Panc1 (cell line): ENCODE measurements around the gene HMOX1. TPM values are rescaled to one million over a fixed set of nuclear protein-coding genes. Genes with fewer than 3 reads are reported as not detected.

ENCODE experiments used
- ATAC-seq: fragments of 200-7000 bp; cut with Tn5 transposase; 2 replicates; pipeline ENCODE4 v1.9.1; 2020; ENCODE audit warnings: mild to moderate bottlenecking, moderate library complexity
- BruUV-seq: library from RNA; stranded (reverse); fragments of 400-500 nt; replicated peaks from 2 replicates; lab custom pipeline; 2021; lab: Mats Ljungman, UMichigan
- CTCF ChIA-PET: fragments of 300-600 bp; sonication (Branson Sonifier 250); formaldehyde crosslinking; loops from one replicate; lab custom pipeline; 2022; ENCODE audit warnings: antibody characterized with exemption; lab: Charles Lee
- POLR2A ChIA-PET: fragments of 300-600 bp; sonication (Branson Sonifier 250); formaldehyde crosslinking; loops from one replicate; lab custom pipeline; 2022; ENCODE audit warnings: antibody characterized with exemption; lab: Charles Lee
- DNase-seq: peaks from one replicate; pipeline ENCODE4 v3.0.0-alpha.2; 2010; ENCODE audit warnings: low read depth, low spot score
- H3K27ac ChIP-seq: 2 replicates; pipeline ENCODE4 v1.5.1; 2011; ENCODE audit warnings: mild to moderate bottlenecking, low read length, inconsistent platforms
- H3K27me3 ChIP-seq: fragments of 200-500 bp; sonication (Bioruptor generic); 2 replicates; pipeline ENCODE4 v1.6.0; 2014; ENCODE audit warnings: low read length, inconsistent platforms; ENCODE audit not compliant: control insufficient read depth, insufficient read depth
- H3K36me3 ChIP-seq: fragments of 200-500 bp; sonication (Bioruptor generic); 2 replicates; pipeline ENCODE4 v1.5.1; 2014; ENCODE audit warnings: inconsistent platforms, mild to moderate bottlenecking, low read length, moderate library complexity; ENCODE audit not compliant: control insufficient read depth, insufficient read depth
- H3K4me1 ChIP-seq: 2 replicates; pipeline ENCODE4 v1.5.1; 2011; ENCODE audit warnings: inconsistent platforms, mild to moderate bottlenecking, low read length, moderate library complexity; ENCODE audit not compliant: control insufficient read depth, insufficient read depth
- H3K4me3 ChIP-seq, 2 experiments: 2 replicates each; pipeline ENCODE4 v1.5.1; 2011 to 2012; ENCODE audit warnings: low read depth in 2 of 2, low read length in 2 of 2, mild to moderate bottlenecking in 2 of 2, inconsistent platforms in 1 of 2, moderate library complexity in 1 of 2
- H3K9me3 ChIP-seq: fragments of 200-500 bp; sonication (Bioruptor generic); 2 replicates; pipeline ENCODE4 v1.5.1; 2014; ENCODE audit warnings: low read depth, mild to moderate bottlenecking, inconsistent platforms, low read length, moderate library complexity; ENCODE audit not compliant: control insufficient read depth, insufficient read depth
- POLR2AphosphoS5 ChIP-seq: IDR thresholded peaks from 2 replicates; pipeline ENCODE4 v1.6.1; 2012; ENCODE audit warnings: mild to moderate bottlenecking, low read depth, low read length, moderate library complexity
- SIN3A ChIP-seq: IDR thresholded peaks from 2 replicates; pipeline ENCODE4 v1.6.1; 2012; ENCODE audit warnings: low read depth, mild to moderate bottlenecking, low read length, moderate library complexity, borderline replicate concordance; ENCODE audit not compliant: insufficient read depth
- TCF7L2 ChIP-seq: IDR thresholded peaks from 2 replicates; pipeline ENCODE4 v1.6.1; 2011; ENCODE audit warnings: mild to moderate bottlenecking, low read depth, low read length, inconsistent platforms
- in situ Hi-C: cut with HindIII; loops from 2 replicates; pipeline ENCODE4 v1.10.0; 2016; ENCODE audit warnings: low sequenced_read_pairs, low pct_unique_long_range_greater_than_20kb
- intact Hi-C: fragments of 100-400 bp; cut with micrococcal nuclease; formaldehyde crosslinking; loops from one replicate; pipeline ENCODE4 v1.10.0; 2022; ENCODE audit not compliant: unreplicated experiment
- total RNA-seq: library from RNA; stranded (reverse); gene quantifications from one replicate; pipeline ENCODE4 v1.2.1, GENCODE V29; 2021; ENCODE audit not compliant: unreplicated experiment
- TF ChIP-seq, protein P1 (sequence below): fragments of 450-650 bp; IDR thresholded peaks from 2 replicates; pipeline ENCODE4 v1.5.1; 2017; ENCODE audit warnings: mild to moderate bottlenecking
- TF ChIP-seq, protein P2 (sequence below), 2 experiments: IDR thresholded peaks; 2 replicates each; pipeline ENCODE4 v1.6.1; 2011 to 2012; ENCODE audit warnings: low read depth in 2 of 2, control low read depth in 1 of 2, low read length in 1 of 2, mild to moderate bottlenecking in 1 of 2, moderate library complexity in 1 of 2; ENCODE audit not compliant: insufficient read depth in 1 of 2

The HMOX1 gene
- total RNA-seq, 1 experiment from 2014 or later = 105 TPM

DNA sequence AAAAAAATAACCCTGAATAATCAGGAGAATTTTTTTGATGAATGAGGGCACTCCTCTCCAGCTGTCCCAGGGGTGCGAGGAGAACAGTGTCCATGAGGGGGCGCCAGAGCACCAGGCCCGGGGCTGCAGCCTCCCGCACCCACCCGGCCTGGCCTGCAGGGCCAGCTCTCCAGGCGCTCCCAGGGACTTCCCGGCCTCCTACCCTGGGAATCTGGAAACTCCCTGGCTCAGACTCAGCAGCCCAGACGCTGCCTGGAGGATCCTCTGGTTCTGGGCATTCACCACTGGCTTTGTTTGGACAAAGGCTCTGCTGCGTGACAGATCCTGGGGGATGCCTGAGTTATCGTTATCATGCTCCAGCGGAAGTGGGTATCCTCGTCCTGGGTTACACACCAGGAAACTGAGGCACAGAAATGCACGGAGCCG lies 50.0 kb downstream of the HMOX1 start:
- TF ChIP-seq SIN3A (no peak), TCF7L2 (no peak), POLR2AphosphoS5 (peak; percentile 34; the same call in 1 of the 2 replicates)
- TF ChIP-seq, protein P1, sequence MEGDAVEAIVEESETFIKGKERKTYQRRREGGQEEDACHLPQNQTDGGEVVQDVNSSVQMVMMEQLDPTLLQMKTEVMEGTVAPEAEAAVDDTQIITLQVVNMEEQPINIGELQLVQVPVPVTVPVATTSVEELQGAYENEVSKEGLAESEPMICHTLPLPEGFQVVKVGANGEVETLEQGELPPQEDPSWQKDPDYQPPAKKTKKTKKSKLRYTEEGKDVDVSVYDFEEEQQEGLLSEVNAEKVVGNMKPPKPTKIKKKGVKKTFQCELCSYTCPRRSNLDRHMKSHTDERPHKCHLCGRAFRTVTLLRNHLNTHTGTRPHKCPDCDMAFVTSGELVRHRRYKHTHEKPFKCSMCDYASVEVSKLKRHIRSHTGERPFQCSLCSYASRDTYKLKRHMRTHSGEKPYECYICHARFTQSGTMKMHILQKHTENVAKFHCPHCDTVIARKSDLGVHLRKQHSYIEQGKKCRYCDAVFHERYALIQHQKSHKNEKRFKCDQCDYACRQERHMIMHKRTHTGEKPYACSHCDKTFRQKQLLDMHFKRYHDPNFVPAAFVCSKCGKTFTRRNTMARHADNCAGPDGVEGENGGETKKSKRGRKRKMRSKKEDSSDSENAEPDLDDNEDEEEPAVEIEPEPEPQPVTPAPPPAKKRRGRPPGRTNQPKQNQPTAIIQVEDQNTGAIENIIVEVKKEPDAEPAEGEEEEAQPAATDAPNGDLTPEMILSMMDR = peak; percentile 89
- TF ChIP-seq, protein P2, sequence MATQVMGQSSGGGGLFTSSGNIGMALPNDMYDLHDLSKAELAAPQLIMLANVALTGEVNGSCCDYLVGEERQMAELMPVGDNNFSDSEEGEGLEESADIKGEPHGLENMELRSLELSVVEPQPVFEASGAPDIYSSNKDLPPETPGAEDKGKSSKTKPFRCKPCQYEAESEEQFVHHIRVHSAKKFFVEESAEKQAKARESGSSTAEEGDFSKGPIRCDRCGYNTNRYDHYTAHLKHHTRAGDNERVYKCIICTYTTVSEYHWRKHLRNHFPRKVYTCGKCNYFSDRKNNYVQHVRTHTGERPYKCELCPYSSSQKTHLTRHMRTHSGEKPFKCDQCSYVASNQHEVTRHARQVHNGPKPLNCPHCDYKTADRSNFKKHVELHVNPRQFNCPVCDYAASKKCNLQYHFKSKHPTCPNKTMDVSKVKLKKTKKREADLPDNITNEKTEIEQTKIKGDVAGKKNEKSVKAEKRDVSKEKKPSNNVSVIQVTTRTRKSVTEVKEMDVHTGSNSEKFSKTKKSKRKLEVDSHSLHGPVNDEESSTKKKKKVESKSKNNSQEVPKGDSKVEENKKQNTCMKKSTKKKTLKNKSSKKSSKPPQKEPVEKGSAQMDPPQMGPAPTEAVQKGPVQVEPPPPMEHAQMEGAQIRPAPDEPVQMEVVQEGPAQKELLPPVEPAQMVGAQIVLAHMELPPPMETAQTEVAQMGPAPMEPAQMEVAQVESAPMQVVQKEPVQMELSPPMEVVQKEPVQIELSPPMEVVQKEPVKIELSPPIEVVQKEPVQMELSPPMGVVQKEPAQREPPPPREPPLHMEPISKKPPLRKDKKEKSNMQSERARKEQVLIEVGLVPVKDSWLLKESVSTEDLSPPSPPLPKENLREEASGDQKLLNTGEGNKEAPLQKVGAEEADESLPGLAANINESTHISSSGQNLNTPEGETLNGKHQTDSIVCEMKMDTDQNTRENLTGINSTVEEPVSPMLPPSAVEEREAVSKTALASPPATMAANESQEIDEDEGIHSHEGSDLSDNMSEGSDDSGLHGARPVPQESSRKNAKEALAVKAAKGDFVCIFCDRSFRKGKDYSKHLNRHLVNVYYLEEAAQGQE (IDR thresholded peaks at IDR 0.05; ENCODE audit: insufficient read depth in 1 of 2, low read depth in 2 of 2, low read length in 1 of 2) = no peak
- H3K4me1 ChIP-seq = peaks cover 18% of the 10 kb centered on the region
- BruUV-seq = no TSS peak
- ATAC-seq = peak; percentile 96
- peak overlapping the region; percentile 89 for H3K27ac ChIP-seq
- in situ Hi-C loops = no loop called here
- intact Hi-C loops = loop anchor here (2.0 kb wide), 2 partner anchors 152 to 192 kb away; no protein-coding TSS in a partner anchor
- CTCF ChIA-PET = interaction anchor here (0.8 to 2.2 kb wide), 5 partner anchors 80 to 196 kb away, joined by 3 to 10 read pairs (median 5); no protein-coding TSS in a partner anchor
- no peak overlapping the region for H3K4me3 ChIP-seq
- H3K27me3 ChIP-seq = no peaks in the 10 kb centered on the region
- H3K9me3 ChIP-seq = peaks cover 8% of the 10 kb centered on the region; the same call in 1 of the 2 replicates
- POLR2A ChIA-PET = no interaction called here
- H3K36me3 ChIP-seq = no peaks in the 10 kb centered on the region
- DNase-seq = peak; percentile 35

DNA sequence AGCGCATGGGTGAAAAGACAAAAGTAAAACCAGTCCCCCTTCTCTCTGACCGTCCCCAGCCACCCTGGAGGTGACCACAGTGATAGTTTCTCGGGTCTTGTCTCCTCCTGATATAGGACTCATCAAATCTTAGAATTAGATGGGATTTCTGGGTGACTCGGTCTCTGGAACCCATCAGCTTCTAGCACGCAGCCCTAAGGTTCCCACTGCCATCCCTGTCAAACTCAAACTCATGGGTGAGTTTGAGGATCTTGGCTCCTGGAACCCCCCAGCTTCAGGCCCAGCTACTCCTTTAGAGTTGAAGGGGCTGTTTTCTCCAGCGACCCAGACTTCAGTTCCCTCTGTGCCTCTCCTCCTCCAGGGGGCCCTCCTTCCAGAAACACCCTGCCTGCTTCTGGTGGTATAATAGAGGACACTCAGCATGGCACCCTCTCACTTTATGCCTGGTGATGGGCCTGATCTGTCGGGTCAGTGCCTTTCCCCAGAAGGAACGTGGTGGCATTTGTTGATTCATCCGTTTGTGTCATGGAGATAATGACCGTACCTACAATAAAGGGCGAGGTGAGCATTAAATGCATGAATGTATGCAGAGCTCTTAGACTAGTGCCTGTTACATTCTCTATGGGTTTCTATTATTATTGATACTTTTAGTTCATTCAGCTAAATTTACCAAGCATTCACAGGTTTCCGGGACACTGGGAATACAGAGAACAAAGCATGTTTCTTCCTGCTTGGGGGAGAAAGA lies 50.8 kb downstream of the HMOX1 start:
- CTCF ChIA-PET = interaction anchor here (0.8 to 2.2 kb wide), 3 partner anchors 151 to 196 kb away, joined by 3 to 10 read pairs (median 6); no protein-coding TSS in a partner anchor
- Histone ChIP-seq H3K9me3 (peaks cover 8% of the 10 kb centered on the region; the same call in 1 of the 2 replicates), H3K27me3 (no peaks in the 10 kb centered on the region), H3K36me3 (no peaks in the 10 kb centered on the region), H3K4me3 (no peak overlapping the region), H3K27ac (peak overlapping the region; percentile 89), H3K4me1 (peaks cover 13% of the 10 kb centered on the region)
- intact Hi-C loops (loop anchor here (2.0 kb wide), 2 partner anchors 151 to 191 kb away; no protein-coding TSS in a partner anchor), in situ Hi-C loops (no loop called here)
- TF ChIP-seq, protein P2 (IDR thresholded peaks at IDR 0.05; ENCODE audit: insufficient read depth in 1 of 2, low read depth in 2 of 2, low read length in 1 of 2) = no peak
- TF ChIP-seq SIN3A (no peak), POLR2AphosphoS5 (no peak), TCF7L2 (no peak)
- TF ChIP-seq, protein P1 = no peak
- ATAC-seq (no peak), DNase-seq (no peak)
- POLR2A ChIA-PET = no interaction called here
- no TSS peak for BruUV-seq
